CD4-positive, alpha-beta T cell (primary cell): ENCODE measurements around the gene GPR17. TPM values are rescaled to one million over a fixed set of nuclear protein-coding genes. Genes with fewer than 3 reads are reported as not detected.

ENCODE experiments used
- total RNA-seq, 174 experiments: library from RNA in 2 of 174; stranded (reverse) in 2 of 174; gene quantifications; one replicate each; pipeline ENCODE4 v1.2.3 and lab custom pipeline; 2021 to 2026

Gene GPR17
- total RNA-seq, 2 experiments from 2014 or later = not detected

Other genes with a start within 250 kb of the GPR17 start
- under 1 TPM in 1 of 2 experiments, not detected in 1; 0.28 TPM for gene PROC, start 227.7 kb upstream of the GPR17 start, total RNA-seq
- 10 to 100 TPM; 24.9 to 26.0 TPM for gene IWS1, start 119.7 kb upstream of the GPR17 start, total RNA-seq
- gene MYO7B, start 110.5 kb upstream of the GPR17 start, total RNA-seq = under 1 TPM; 0.05 to 0.14 TPM
- gene LIMS2, start 29.4 kb downstream of the GPR17 start, total RNA-seq = 1 to 10 TPM; 6.1 to 7.0 TPM
- 1 to 10 TPM; 8.5 to 8.9 TPM for gene SFT2D3, start 55.3 kb downstream of the GPR17 start, total RNA-seq
- gene WDR33, start 165.0 kb downstream of the GPR17 start, total RNA-seq = 10 to 100 TPM; 59.8 to 61.5 TPM
- gene POLR2D, start 212.0 kb downstream of the GPR17 start, total RNA-seq = 10 to 100 TPM; 30.5 to 32.9 TPM
- 10 to 100 TPM in 1 of 2 experiments, 1 to 10 TPM in 1; 9.6 to 10.1 TPM for gene AMMECR1L, start 239.8 kb downstream of the GPR17 start, total RNA-seq